HL-60 (cell line): Measurements from ENCODE around the gene LCK.
"Not testable (repeated sequence)": the region's sequence is repeated elsewhere in the genome, so short reads cannot be mapped to it uniquely, and the experiment has no call there.

Experiments used
- DNase-seq, 2 experiments: peaks; one replicate each; pipeline ENCODE4 v3.0.0-alpha.2; 2010 to 2020; ENCODE audit warnings: low read depth in 1 of 2, low spot score in 1 of 2
- H3K27ac ChIP-seq: fragments of 250-450 bp; sonication (Bioruptor Pico); replicated peaks from 2 replicates; pipeline ENCODE4 v1.5.1; 2020; ENCODE audit warnings: mild to moderate bottlenecking, moderate library complexity
- H3K27me3 ChIP-seq: fragments of 250-450 bp; sonication (Bioruptor Pico); 2 replicates; pipeline ENCODE4 v1.5.1; 2021; ENCODE audit warnings: mild to moderate bottlenecking, moderate library complexity; ENCODE audit not compliant: insufficient read depth, poor library complexity, severe bottlenecking
- H3K4me3 ChIP-seq: replicated peaks from 2 replicates; pipeline ENCODE4 v1.5.1; 2011; ENCODE audit warnings: mild to moderate bottlenecking, control low read depth, low read length; ENCODE audit not compliant: insufficient read depth
- CTCF ChIP-seq: IDR thresholded peaks from one replicate; pipeline ENCODE4 v1.5.1; 2011; ENCODE audit warnings: low read length, control low read depth, inconsistent platforms; ENCODE audit not compliant: insufficient read depth
- GABPA ChIP-seq: IDR thresholded peaks from 2 replicates; pipeline ENCODE4 v1.6.1; 2012; ENCODE audit warnings: low read depth
- POLR2AphosphoS5 ChIP-seq: IDR thresholded peaks from 2 replicates; pipeline ENCODE4 v1.6.1; 2012; ENCODE audit warnings: low read depth
- REST ChIP-seq: IDR thresholded peaks from 2 replicates; pipeline ENCODE4 v1.6.1; 2012; ENCODE audit warnings: low read depth; ENCODE audit not compliant: insufficient replicate concordance
- SPI1 ChIP-seq: IDR thresholded peaks from 2 replicates; pipeline ENCODE4 v1.6.1; 2012; ENCODE audit warnings: low read depth, mild to moderate bottlenecking, borderline replicate concordance

Gene LCK

GRCh38 chr1:32274646-32275340 lies 23.7 kb downstream of the LCK start:
- Histone ChIP-seq H3K27ac (no peak overlapping the region), H3K4me3 (no peak overlapping the region), H3K27me3 (no peaks in the 10 kb centered on the region)
- TF ChIP-seq POLR2AphosphoS5 (no peak), REST (no peak), SPI1 (no peak), CTCF (no peak), GABPA (no peak)
- no peak for DNase-seq

- DNase-seq, result no peak
- no peak overlapping the region for H3K27ac ChIP-seq
- H3K4me3 ChIP-seq, result no peak overlapping the region
Observed at GRCh38 chr1:32275424-32275823, 24.4 kb downstream of the LCK start.

GRCh38 chr1:32276032-32276782 lies 25.1 kb downstream of the LCK start:
- TF ChIP-seq SPI1 (no peak), GABPA (no peak), CTCF (no peak), REST (no peak), POLR2AphosphoS5 (no peak)
- no peak overlapping the region for H3K27ac ChIP-seq
- DNase-seq, result no peak
- no peaks in the 10 kb centered on the region for H3K27me3 ChIP-seq
- H3K4me3 ChIP-seq, result no peak overlapping the region

More at GRCh38 chr1:32275424-32275823, 24.4 kb downstream of the LCK start:
- H3K27me3 ChIP-seq, result no peaks in the 10 kb centered on the region
- no peak for TF ChIP-seq POLR2AphosphoS5

- H3K27me3 ChIP-seq, H3K27ac ChIP-seq, DNase-seq, H3K4me3 ChIP-seq: not testable (repeated sequence)
Observed at GRCh38 chr1:32284777-32285176, 33.7 kb downstream of the LCK start.

- Histone ChIP-seq H3K27ac (no peak overlapping the region), H3K27me3 (no peaks in the 10 kb centered on the region), H3K4me3 (no peak overlapping the region)
- TF ChIP-seq CTCF (no peak), POLR2AphosphoS5 (no peak), SPI1 (no peak), REST (no peak), GABPA (no peak)
- no peak for DNase-seq
Observed at GRCh38 chr1:32285658-32286057, 34.6 kb downstream of the LCK start.
